Stomach (tissue), 9 donors: Measurements from ENCODE around the gene CRYBB1. TPM values are rescaled to one million over a fixed set of nuclear protein-coding genes. Genes with fewer than 3 reads are reported as not detected.

ENCODE experiments used
- DNase-seq, 2 donors: peaks; one replicate each; pipeline versions ENCODE4 v3.0.0 to v3.0.0-alpha.2; 2013 to 2019
- H3K27ac ChIP-seq, 5 donors: fragments of 200-600 bp in 4 of 5; sonication (generic) in 4 of 5; one replicate each; pipeline ENCODE4 v1.5.1; 2013 to 2019; ENCODE audit warnings: mild to moderate bottlenecking in 1 of 5, moderate library complexity in 1 of 5
- H3K27me3 ChIP-seq, 3 donors: fragments of 200-600 bp; sonication (generic); one replicate each; pipeline ENCODE4 v1.5.1; 2017 to 2019; ENCODE audit warnings: mixed run types in 1 of 3
- H3K36me3 ChIP-seq, 4 donors: fragments of 200-600 bp; sonication (generic); 1 replicate in 3 of 4; 2 replicates in 1 of 4; pipeline ENCODE4 v1.5.1; 2016 to 2019
- H3K4me1 ChIP-seq, 4 donors: fragments of 200-600 bp; sonication (generic); one replicate each; pipeline ENCODE4 v1.5.1; 2016 to 2019
- H3K4me3 ChIP-seq, 4 donors: fragments of 200-600 bp; sonication (generic) in 3 of 4; one replicate each; pipeline ENCODE4 v1.5.1; 2016 to 2019; ENCODE audit warnings: mild to moderate bottlenecking in 1 of 4
- H3K9me3 ChIP-seq, 4 donors: fragments of 200-600 bp; sonication (generic); one replicate each; pipeline ENCODE4 v1.5.1; 2016 to 2019
- CTCF ChIP-seq, 7 experiments: fragments of 450-650 bp in 4 of 7; fragments of 200-600 bp in 3 of 7; sonication (generic) in 3 of 7; IDR thresholded peaks; one replicate each; pipeline ENCODE4 v1.5.1; 2016 to 2019; ENCODE audit warnings: antibody characterized with exemption in 7 of 7, control low read depth in 2 of 7, mild to moderate bottlenecking in 1 of 7
- EP300 ChIP-seq: sonication (generic); formaldehyde crosslinking; IDR thresholded peaks from one replicate; pipeline ENCODE4 v1.6.1; 2017; ENCODE audit warnings: antibody characterized with exemption
- POLR2A ChIP-seq, 4 donors: fragments of 450-650 bp; IDR thresholded peaks; one replicate each; pipeline ENCODE4 v1.6.1; 2016; ENCODE audit warnings: antibody characterized with exemption in 4 of 4, control low read depth in 2 of 4, mild to moderate bottlenecking in 1 of 4, moderate library complexity in 1 of 4
- POLR2AphosphoS5 ChIP-seq, 3 donors: sonication (generic); formaldehyde crosslinking; IDR thresholded peaks; one replicate each; pipeline ENCODE4 v1.6.1; 2016; ENCODE audit warnings: antibody characterized with exemption in 3 of 3
- WGBS, 5 donors: extraction: QIAGEN DNeasy Blood & Tissue Kit in 3 of 5; methylation state at CpG; one replicate each; pipeline versions ENCODE4 v1.1.5 to v1.1.7; 2013 to 2018; 5-methylcytosine and 5-hydroxymethylcytosine counted together
- intact Hi-C: fragments of 100-400 bp; cut with DNase I; formaldehyde crosslinking; loops from one replicate; pipeline ENCODE4 v1.15.1; 2023; ENCODE audit warnings: low total_unique reads
- polyA plus RNA-seq, 3 donors: library from polyadenylated mRNA; stranded (reverse); fragments of 200-250 nt; gene quantifications; one replicate each; pipeline ENCODE4 v1.2.3, GENCODE V29; 2013
- total RNA-seq, 5 donors: library from RNA; depleted of rRNA; stranded (reverse); fragments of >200 nt; gene quantifications; one replicate each; pipeline versions ENCODE4 v1.1.0 to v1.2.3, GENCODE V29; 2014 to 2016
- donor health status: healthy with polysubstance abuse.
- donor health status: Bipolar disorder and iron deficiency.
- donor health status: healthy.

Gene CRYBB1
- total and polyA plus RNA-seq, 8 donors: 0.20 to 1.2 (median 0.62) TPM; not detected in 4

- H3K4me1 ChIP-seq: peaks cover 9 to 31% (median 20%) of the 10 kb centered on the region in 4 donors
- peaks cover 0 to 83% (median 16%) of the 10 kb centered on the region in 3 donors for H3K27me3 ChIP-seq
- DNase-seq: no peak
- no peaks in the 10 kb centered on the region for H3K9me3 ChIP-seq
- H3K36me3 ChIP-seq: no peaks in the 10 kb centered on the region
- no peak overlapping the region for H3K4me3 ChIP-seq
- H3K27ac ChIP-seq: no peak overlapping the region
- intact Hi-C loops: no loop called here
- WGBS, 5 donors: 71 to 80% (median 73%) methylated on average over 6 of the region's 6 CpGs
- TF ChIP-seq EP300 (no peak), POLR2A (IDR thresholded peaks at IDR 0.05) (no peak), CTCF (IDR thresholded peaks at IDR 0.05) (no peak), POLR2AphosphoS5 (IDR thresholded peaks at IDR 0.05) (no peak)
Observed at GRCh38 chr22:26648528-26649388, 30.9 kb upstream of the CRYBB1 start.

DNA sequence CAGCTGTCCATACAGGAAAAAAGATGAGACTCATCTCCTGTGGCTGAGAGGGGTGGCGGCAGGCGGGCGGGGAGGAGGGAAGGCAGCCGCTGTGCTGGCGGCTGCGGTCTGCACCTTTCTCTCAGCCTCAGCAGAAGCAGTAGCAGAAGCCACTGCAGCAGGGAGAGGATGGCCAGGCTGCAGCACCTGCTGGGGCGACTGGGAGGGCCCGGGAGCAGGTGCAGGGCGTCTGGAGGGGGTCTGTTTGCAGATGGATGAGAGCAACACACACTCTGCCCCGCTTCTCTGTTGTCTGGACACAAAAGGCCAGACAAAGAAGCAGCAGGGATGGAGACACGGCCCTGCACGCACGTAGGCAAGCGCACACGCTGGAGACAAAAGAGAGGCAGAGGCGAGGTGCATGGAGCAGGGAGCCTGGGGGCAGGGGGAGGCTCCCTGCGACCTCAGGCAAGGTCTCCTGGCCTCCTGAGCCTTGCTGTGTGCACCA, 30.2 kb upstream of the CRYBB1 start:
- H3K36me3 ChIP-seq: no peaks in the 10 kb centered on the region
- no peak for TF ChIP-seq POLR2A (IDR thresholded peaks at IDR 0.05)
- TF ChIP-seq CTCF (IDR thresholded peaks at IDR 0.05): no peak
- no peak for TF ChIP-seq EP300
- TF ChIP-seq POLR2AphosphoS5 (IDR thresholded peaks at IDR 0.05): no peak
- WGBS, 5 donors: 9 to 23% (median 20%) methylated on average over 16 to 17 of the region's 17 CpGs
- no peak overlapping the region for H3K4me3 ChIP-seq
- peaks cover 0 to 82% (median 16%) of the 10 kb centered on the region in 3 donors for H3K27me3 ChIP-seq
- peak in 1 of 2 donors; percentile 40 for DNase-seq
- peaks cover 9 to 33% (median 20%) of the 10 kb centered on the region in 4 donors for H3K4me1 ChIP-seq
- no peak overlapping the region for H3K27ac ChIP-seq
- H3K9me3 ChIP-seq: no peaks in the 10 kb centered on the region
- intact Hi-C loops: no loop called here

- TF ChIP-seq POLR2AphosphoS5 (IDR thresholded peaks at IDR 0.05) (no peak), CTCF (IDR thresholded peaks at IDR 0.05) (no peak), EP300 (no peak), POLR2A (IDR thresholded peaks at IDR 0.05) (no peak)
- Histone ChIP-seq H3K36me3 (no peaks in the 10 kb centered on the region), H3K4me1 (peaks cover 9 to 36% (median 20%) of the 10 kb centered on the region in 4 donors), H3K27ac (no peak overlapping the region), H3K4me3 (no peak overlapping the region), H3K9me3 (no peaks in the 10 kb centered on the region), H3K27me3 (peaks cover 0 to 74% (median 14%) of the 10 kb centered on the region in 3 donors)
- intact Hi-C loops: no loop called here
- DNase-seq: no peak
- 42 to 60% (median 54%) methylated on average over 5 of the region's 5 CpGs for WGBS, 5 donors
Observed at GRCh38 chr22:26646158-26646557, 28.3 kb upstream of the CRYBB1 start.

- TF ChIP-seq EP300 (no peak), POLR2A (IDR thresholded peaks at IDR 0.05) (no peak), POLR2AphosphoS5 (IDR thresholded peaks at IDR 0.05) (no peak), CTCF (IDR thresholded peaks at IDR 0.05) (no peak)
- intact Hi-C loops: no loop called here
- DNase-seq: no peak
- WGBS, 5 donors: 79 to 85% (median 83%) methylated on average over 15 of the region's 15 CpGs
- no peaks in the 10 kb centered on the region for H3K9me3 ChIP-seq
- H3K36me3 ChIP-seq: no peaks in the 10 kb centered on the region
- H3K4me1 ChIP-seq: peaks cover 9 to 28% (median 18%) of the 10 kb centered on the region in 4 donors
- no peak overlapping the region for H3K4me3 ChIP-seq
- peak overlapping the region in 2 of 5 donors; percentile 19 to 29 for H3K27ac ChIP-seq
- H3K27me3 ChIP-seq: peaks cover 0 to 67% (median 25%) of the 10 kb centered on the region in 3 donors
Observed at GRCh38 chr22:26643418-26644100, 25.7 kb upstream of the CRYBB1 start.
